ENCODE data around the gene CNTRL.

Gene CNTRL

GRCh38 chr9:121038362-121038761 lies 36.4 kb upstream of the CNTRL start:
- no peak for DNase-seq (ENCODE audit: low read depth)
- no peak overlapping the region for H3K4me3 ChIP-seq (ENCODE audit: control insufficient read depth, low read depth, low read length)
- no peak for TF ChIP-seq CTCF (IDR thresholded peaks at IDR 0.05; ENCODE audit: control insufficient read depth, insufficient read depth, low read depth, low read length, missing control alignments)

GRCh38 chr9:121038804-121039203 lies 36.0 kb upstream of the CNTRL start:
- DNase-seq (ENCODE audit: low read depth): no peak
- TF ChIP-seq CTCF (IDR thresholded peaks at IDR 0.05; ENCODE audit: control insufficient read depth, insufficient read depth, low read depth, low read length, missing control alignments): no peak
- H3K4me3 ChIP-seq (ENCODE audit: control insufficient read depth, low read depth, low read length): no peak overlapping the region

- no peak for DNase-seq (ENCODE audit: low read depth)
- TF ChIP-seq CTCF (IDR thresholded peaks at IDR 0.05; ENCODE audit: control insufficient read depth, insufficient read depth, low read depth, low read length, missing control alignments): no peak
- no peak overlapping the region for H3K4me3 ChIP-seq (ENCODE audit: control insufficient read depth, low read depth, low read length)
These were observed 26.6 kb upstream of the CNTRL start for GRCh38 chr9:121048175-121048574.

GRCh38 chr9:121048618-121049017 lies 26.1 kb upstream of the CNTRL start:
- DNase-seq (ENCODE audit: low read depth): no peak
- no peak overlapping the region for H3K4me3 ChIP-seq (ENCODE audit: control insufficient read depth, low read depth, low read length)
- no peak for TF ChIP-seq CTCF (IDR thresholded peaks at IDR 0.05; ENCODE audit: control insufficient read depth, insufficient read depth, low read depth, low read length, missing control alignments)

- no peak within 1 kb of the TSS for H3K4me3 ChIP-seq (ENCODE audit: control insufficient read depth, low read depth, low read length)
These were observed 24.4 kb upstream of the CNTRL start, which contains the start of gene C5 for GRCh38 chr9:121050128-121050988. C5 (minus strand) TSS chr9:121050275; CDS start chr9:121050246, 29 bp downstream.

GRCh38 chr9:121053544-121053943 lies 21.2 kb upstream of the CNTRL start:
- H3K4me3 ChIP-seq (ENCODE audit: control insufficient read depth, low read depth, low read length): no peak overlapping the region
- DNase-seq (ENCODE audit: low read depth): no peak
- TF ChIP-seq CTCF (IDR thresholded peaks at IDR 0.05; ENCODE audit: control insufficient read depth, insufficient read depth, low read depth, low read length, missing control alignments): no peak

More at GRCh38 chr9:121050128-121050988, 24.4 kb upstream of the CNTRL start, which contains the start of gene C5:
- no peak for DNase-seq (ENCODE audit: low read depth)
- no peak for TF ChIP-seq CTCF (IDR thresholded peaks at IDR 0.05; ENCODE audit: control insufficient read depth, insufficient read depth, low read depth, low read length, missing control alignments)

Data from AG09309 (cell line).